Measurements from ENCODE around the gene C22orf39. TPM values are rescaled to one million over a fixed set of nuclear protein-coding genes. Genes with fewer than 3 reads are reported as not detected.

Gene C22orf39
- total RNA-seq, 3 donors from 2014 or later, result 46.7 to 111 (median 54.4) TPM

DNA sequence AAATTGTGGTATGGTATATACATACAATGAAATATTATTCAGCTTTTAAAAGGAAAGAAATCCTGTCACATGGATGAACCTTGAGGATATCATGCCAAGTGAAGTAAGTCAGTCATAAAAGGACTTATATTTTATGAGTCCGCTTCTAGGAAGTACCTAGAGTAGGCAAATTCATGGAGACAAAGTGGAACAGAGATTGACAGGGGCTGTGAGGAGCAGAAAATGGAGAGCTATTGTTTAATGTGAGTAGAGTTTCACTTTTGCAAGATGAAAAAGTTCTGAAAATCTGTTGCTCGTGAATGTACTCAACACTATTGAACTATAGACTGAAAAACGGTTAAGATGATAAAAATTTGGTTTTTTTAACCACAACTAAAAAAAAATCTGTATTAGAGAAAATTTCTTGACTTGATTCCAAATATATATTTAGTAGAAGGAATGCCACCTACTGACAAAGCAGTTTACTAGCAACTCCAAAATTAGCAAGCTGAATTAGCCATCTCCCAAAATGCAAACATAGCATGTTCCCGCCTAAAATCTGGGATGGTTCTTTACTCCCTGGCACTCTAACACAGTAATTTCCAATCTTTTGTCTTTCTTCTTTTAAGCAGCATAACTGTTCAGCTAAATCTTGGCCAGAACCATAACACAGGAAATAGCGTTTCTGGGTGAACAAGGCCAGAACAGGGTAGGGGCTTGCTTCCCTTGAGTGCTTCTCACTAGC lies 30.0 kb upstream of the C22orf39 start:
- TF ChIP-seq POLR2A (IDR thresholded peaks at IDR 0.05) (no peak), POLR2AphosphoS5 (IDR thresholded peaks at IDR 0.05) (no peak), CTCF (IDR thresholded peaks at IDR 0.05) (no peak)
- H3K36me3 ChIP-seq, result no peaks in the 10 kb centered on the region
- peak overlapping the region; percentile 87 to 99 (median 93) for H3K4me3 ChIP-seq
- H3K4me1 ChIP-seq, result peaks cover 5% of the 10 kb centered on the region in 2 donors
- no peaks in the 10 kb centered on the region for H3K27me3 ChIP-seq
- intact Hi-C loops (cut with DNase I; ENCODE audit: low total_unique reads), result no loop called here
- no peak overlapping the region for H3K27ac ChIP-seq
- H3K9me3 ChIP-seq, result no peaks in the 10 kb centered on the region
- DNase-seq (ENCODE audit: low spot score in 2 of 2), result no peak

- no peak for DNase-seq (ENCODE audit: low spot score in 2 of 2)
- H3K27ac ChIP-seq, result no peak overlapping the region
- peaks cover 5% of the 10 kb centered on the region in 2 donors for H3K4me1 ChIP-seq
- H3K36me3 ChIP-seq, result peaks cover 4% of the 10 kb centered on the region
- TF ChIP-seq POLR2AphosphoS5 (IDR thresholded peaks at IDR 0.05) (no peak), CTCF (IDR thresholded peaks at IDR 0.05) (no peak), POLR2A (IDR thresholded peaks at IDR 0.05) (no peak)
- no peaks in the 10 kb centered on the region for H3K9me3 ChIP-seq
- intact Hi-C loops (cut with DNase I; ENCODE audit: low total_unique reads), result no loop called here
- no peaks in the 10 kb centered on the region for H3K27me3 ChIP-seq
- no peak overlapping the region for H3K4me3 ChIP-seq
Measured at GRCh38 chr22:19476023-19476422, 28.5 kb upstream of the C22orf39 start.

DNA sequence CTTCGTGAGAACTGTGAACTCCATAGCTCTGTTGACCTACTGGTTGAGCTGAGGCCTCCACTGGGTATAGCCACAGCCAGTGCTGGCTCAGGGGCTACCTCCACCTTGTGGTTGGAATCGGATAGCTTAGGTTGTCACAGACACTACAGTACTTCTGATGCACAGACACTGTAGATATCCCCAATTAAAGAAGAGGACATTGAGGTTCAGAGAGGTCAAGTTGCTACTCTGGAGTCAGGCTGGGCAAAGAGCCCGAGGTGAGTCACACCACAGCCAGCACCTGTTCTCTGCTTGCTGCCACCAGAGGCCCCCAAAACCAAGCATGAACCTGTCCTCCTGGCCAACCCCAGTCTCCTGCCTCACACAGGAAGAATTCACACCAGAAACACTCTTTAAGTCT lies 26.1 kb upstream of the C22orf39 start:
- intact Hi-C loops (cut with DNase I; ENCODE audit: low total_unique reads), result no loop called here
- H3K9me3 ChIP-seq, result no peaks in the 10 kb centered on the region
- H3K4me1 ChIP-seq, result no peaks in the 10 kb centered on the region
- H3K27me3 ChIP-seq, result no peaks in the 10 kb centered on the region
- H3K4me3 ChIP-seq, result no peak overlapping the region
- no peak for DNase-seq (ENCODE audit: low spot score in 2 of 2)
- peaks cover 15% of the 10 kb centered on the region for H3K36me3 ChIP-seq
- H3K27ac ChIP-seq, result no peak overlapping the region
- TF ChIP-seq POLR2A (IDR thresholded peaks at IDR 0.05) (no peak), CTCF (IDR thresholded peaks at IDR 0.05) (no peak), POLR2AphosphoS5 (IDR thresholded peaks at IDR 0.05) (no peak)

DNA sequence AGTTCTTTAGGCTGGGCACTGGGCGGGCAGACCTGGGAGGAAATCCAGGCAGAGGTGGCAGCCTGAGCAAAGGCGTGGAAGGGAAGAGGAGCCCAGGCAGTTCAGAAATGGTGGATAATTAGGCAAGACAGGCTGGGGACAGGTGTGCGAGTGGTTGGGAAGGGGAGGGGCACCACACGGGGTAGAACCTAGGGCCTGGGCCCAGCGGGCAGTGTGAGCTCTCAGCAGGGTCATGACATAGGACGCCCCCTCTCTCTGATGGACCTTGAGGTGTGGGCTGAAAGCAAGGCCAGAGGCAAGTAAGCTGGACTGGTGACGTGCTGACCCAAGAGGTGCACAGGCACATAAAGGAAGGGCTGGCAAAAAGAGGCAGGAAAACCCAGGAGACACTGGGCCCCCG lies 24.7 kb upstream of the C22orf39 start:
- intact Hi-C loops (cut with DNase I; ENCODE audit: low total_unique reads), result no loop called here
- TF ChIP-seq POLR2AphosphoS5 (IDR thresholded peaks at IDR 0.05) (no peak), CTCF (IDR thresholded peaks at IDR 0.05) (no peak), POLR2A (IDR thresholded peaks at IDR 0.05) (no peak)
- no peak for DNase-seq (ENCODE audit: low spot score in 2 of 2)
- Histone ChIP-seq H3K27me3 (no peaks in the 10 kb centered on the region), H3K27ac (no peak overlapping the region), H3K36me3 (peaks cover 15% of the 10 kb centered on the region), H3K9me3 (no peaks in the 10 kb centered on the region), H3K4me1 (no peaks in the 10 kb centered on the region), H3K4me3 (no peak overlapping the region)

DNA sequence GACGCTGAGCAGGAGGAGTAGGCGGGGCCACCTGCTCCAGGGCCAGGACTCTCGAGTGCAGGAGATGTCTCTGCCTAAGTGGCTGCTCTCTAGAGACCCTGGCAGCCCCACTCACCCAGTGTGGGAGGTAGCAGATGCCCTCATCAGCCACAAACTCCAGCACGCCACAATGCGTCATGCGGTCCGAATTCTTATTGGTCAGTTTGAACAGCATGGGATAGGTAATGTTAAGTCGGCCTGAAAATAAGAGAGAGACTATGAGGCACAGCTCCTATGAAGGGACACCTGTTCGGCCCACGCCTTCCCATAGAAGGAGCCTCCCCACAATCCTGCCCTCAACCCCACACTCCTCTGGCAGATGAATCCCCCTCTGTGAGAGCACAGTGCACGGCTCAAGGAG lies 24.1 kb upstream of the C22orf39 start:
- TF ChIP-seq POLR2AphosphoS5 (IDR thresholded peaks at IDR 0.05) (no peak), POLR2A (IDR thresholded peaks at IDR 0.05) (no peak), CTCF (IDR thresholded peaks at IDR 0.05) (no peak)
- H3K4me1 ChIP-seq, result no peaks in the 10 kb centered on the region
- H3K27ac ChIP-seq, result no peak overlapping the region
- no peaks in the 10 kb centered on the region for H3K9me3 ChIP-seq
- no peaks in the 10 kb centered on the region for H3K27me3 ChIP-seq
- intact Hi-C loops (cut with DNase I; ENCODE audit: low total_unique reads), result no loop called here
- H3K4me3 ChIP-seq, result no peak overlapping the region
- H3K36me3 ChIP-seq, result peaks cover 15% of the 10 kb centered on the region
- no peak for DNase-seq (ENCODE audit: low spot score in 2 of 2)

Data from breast epithelium (tissue), 4 donors.